SH-SY5Y (cell line): Measurements from ENCODE around the gene KCNA2.

Source experiments
- GATA2 ChIP-seq: IDR thresholded peaks from 2 replicates; pipeline ENCODE4 v1.6.1; 2011; ENCODE audit warnings: mild to moderate bottlenecking, low read depth, low read length
- GATA3 ChIP-seq: IDR thresholded peaks from 2 replicates; pipeline ENCODE4 v1.6.1; 2011; ENCODE audit warnings: low read depth, mild to moderate bottlenecking, low read length, moderate library complexity

DNA sequence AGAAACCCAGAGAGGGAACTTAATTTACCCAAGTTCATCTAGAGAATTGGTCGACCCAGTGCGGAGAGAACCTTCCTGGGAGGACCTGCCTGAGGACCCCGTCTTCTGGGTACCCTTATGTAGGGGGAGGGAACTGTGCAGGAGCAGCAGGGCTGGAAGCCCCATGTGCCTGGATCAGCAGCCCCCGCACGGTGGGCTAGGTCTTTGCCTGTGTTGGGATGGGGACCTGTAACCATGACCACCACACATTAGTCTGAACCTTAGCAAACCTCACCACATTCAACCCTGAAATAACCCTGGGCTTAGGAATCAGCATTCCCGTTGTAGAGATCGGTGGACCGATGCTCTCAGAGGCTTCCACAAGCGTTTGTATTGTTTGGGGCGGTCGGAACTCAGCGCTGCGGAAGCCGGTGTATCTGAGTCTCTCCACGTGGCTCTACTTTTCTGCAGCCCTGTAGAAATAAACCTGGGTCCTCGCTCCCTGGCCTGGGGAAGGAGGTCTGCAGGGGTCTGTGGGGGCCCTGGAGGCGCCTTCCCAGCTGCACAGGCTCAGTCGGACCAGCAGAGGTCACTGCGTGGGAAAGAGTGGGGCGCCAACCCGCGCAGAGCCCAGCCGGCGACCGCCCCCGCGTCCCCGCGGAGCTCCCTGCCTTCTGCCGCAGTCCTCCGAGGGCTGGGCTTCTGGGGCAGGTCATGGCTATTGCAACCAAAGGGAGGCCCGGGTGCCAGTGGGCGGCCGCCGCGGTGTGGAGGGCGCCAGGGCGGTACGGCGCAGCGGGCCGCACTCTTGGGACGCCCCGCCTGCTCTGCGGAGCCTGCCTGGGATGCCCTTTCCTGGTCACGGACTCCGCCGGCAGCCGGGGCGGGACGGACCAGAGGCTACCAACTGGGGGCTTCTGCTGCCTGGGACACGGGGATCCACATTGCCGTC, 51.0 kb downstream of the KCNA2 start:
- no peak for TF ChIP-seq GATA2
- TF ChIP-seq GATA3 = no peak
